IPS-15b (cell line): ENCODE data around the gene GLRX2.

ENCODE experiments used
- H3K27me3 ChIP-seq: one replicate; pipeline ENCODE4 v1.6.1; 2013; ENCODE audit warnings: low read length; ENCODE audit not compliant: control insufficient read depth, insufficient read depth
- H3K36me3 ChIP-seq: one replicate; pipeline ENCODE4 v1.6.1; 2013; ENCODE audit warnings: low read length; ENCODE audit not compliant: control insufficient read depth, insufficient read depth
- H3K4me1 ChIP-seq: one replicate; pipeline ENCODE4 v1.6.1; 2013; ENCODE audit warnings: mild to moderate bottlenecking, low read length; ENCODE audit not compliant: control insufficient read depth, insufficient read depth
- H3K4me3 ChIP-seq: one replicate; pipeline ENCODE4 v1.5.1; 2013; ENCODE audit warnings: low read depth, low read length
- H3K9ac ChIP-seq: one replicate; pipeline ENCODE4 v1.6.1; 2013; ENCODE audit warnings: low read depth, mild to moderate bottlenecking, low read length
- H3K9me3 ChIP-seq: one replicate; pipeline ENCODE4 v1.6.1; 2013; ENCODE audit warnings: mild to moderate bottlenecking, low read length; ENCODE audit not compliant: control insufficient read depth, insufficient read depth

Gene GLRX2

DNA sequence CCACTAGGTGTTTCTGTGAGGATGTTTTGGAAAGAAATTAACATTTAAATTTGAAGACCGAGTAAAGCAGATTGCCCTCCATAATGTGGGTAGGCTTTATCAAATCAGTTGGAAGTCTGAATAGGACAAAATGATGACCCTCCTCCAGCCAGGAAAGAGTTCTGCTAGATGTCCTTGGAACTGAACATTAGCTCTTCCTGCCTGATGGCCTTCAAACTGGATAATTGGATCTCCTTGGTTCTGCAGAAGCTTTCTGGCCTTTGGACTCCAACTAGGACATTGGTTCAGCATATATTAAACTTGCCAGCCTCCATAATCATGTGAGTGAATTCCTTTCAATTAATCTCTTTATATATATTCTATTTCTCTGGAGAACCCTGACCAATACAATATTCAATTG is 4.4 kb upstream of the GLRX2 start:
- H3K9ac ChIP-seq = no peak overlapping the region
- no peaks in the 10 kb centered on the region for H3K36me3 ChIP-seq
- H3K4me1 ChIP-seq = peaks cover 12% of the 10 kb centered on the region
- no peaks in the 10 kb centered on the region for H3K9me3 ChIP-seq
- no peaks in the 10 kb centered on the region for H3K27me3 ChIP-seq
- H3K4me3 ChIP-seq = no peak overlapping the region

GRCh38 chr1:193108471-193108870 is 3.3 kb upstream of the GLRX2 start:
- Histone ChIP-seq H3K27me3 (peaks cover 9% of the 10 kb centered on the region), H3K36me3 (no peaks in the 10 kb centered on the region), H3K4me1 (peaks cover 14% of the 10 kb centered on the region), H3K9me3 (no peaks in the 10 kb centered on the region), H3K4me3 (no peak overlapping the region), H3K9ac (no peak overlapping the region)

DNA sequence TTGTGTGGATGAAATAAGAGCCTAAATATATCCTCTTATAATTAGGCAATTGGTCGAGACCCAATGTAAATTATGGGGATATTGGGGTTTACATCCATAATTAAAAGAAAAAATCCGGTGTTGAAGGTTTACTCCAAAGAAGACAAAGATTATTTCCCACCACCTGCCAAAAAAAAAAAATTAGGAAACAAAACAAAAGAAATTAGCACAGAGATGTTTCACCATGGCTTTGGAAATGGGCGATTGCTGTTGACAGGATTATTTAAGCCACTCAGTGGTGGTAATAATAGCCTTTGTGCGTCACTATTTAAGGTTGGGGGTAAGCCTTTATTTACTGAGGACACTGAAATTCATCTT is 585 bp upstream of the GLRX2 start:
- Histone ChIP-seq H3K9me3 (no peaks in the 10 kb centered on the region), H3K27me3 (peaks cover 19% of the 10 kb centered on the region), H3K36me3 (no peaks in the 10 kb centered on the region), H3K4me1 (peaks cover 7% of the 10 kb centered on the region), H3K4me3 (peak overlapping the region; percentile 87), H3K9ac (peak overlapping the region; percentile 77)

DNA sequence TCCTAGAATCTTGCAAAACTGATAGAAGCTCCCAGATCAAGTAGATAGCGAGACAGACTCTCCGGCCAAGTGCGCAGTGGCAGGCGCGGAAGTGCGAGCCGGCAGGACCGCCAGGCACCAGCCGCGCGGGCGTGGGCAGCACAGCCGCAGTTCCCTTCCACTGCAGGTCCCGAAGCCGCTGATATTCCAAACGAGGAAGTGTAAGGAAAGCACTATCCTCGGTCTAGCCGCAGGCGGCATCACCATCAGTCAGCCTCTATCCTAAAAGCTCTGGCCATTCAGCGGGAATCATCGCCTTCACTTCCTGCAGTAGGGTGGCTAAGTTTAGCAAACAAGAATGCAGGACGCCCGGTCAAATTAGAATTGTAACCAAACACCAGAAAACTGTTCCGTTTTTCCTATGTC is 710 bp downstream of the GLRX2 start:
- Histone ChIP-seq H3K27me3 (peaks cover 19% of the 10 kb centered on the region), H3K36me3 (no peaks in the 10 kb centered on the region), H3K4me1 (peaks cover 7% of the 10 kb centered on the region), H3K9me3 (no peaks in the 10 kb centered on the region), H3K9ac (peak overlapping the region; percentile 38), H3K4me3 (peak overlapping the region; percentile 93)

DNA sequence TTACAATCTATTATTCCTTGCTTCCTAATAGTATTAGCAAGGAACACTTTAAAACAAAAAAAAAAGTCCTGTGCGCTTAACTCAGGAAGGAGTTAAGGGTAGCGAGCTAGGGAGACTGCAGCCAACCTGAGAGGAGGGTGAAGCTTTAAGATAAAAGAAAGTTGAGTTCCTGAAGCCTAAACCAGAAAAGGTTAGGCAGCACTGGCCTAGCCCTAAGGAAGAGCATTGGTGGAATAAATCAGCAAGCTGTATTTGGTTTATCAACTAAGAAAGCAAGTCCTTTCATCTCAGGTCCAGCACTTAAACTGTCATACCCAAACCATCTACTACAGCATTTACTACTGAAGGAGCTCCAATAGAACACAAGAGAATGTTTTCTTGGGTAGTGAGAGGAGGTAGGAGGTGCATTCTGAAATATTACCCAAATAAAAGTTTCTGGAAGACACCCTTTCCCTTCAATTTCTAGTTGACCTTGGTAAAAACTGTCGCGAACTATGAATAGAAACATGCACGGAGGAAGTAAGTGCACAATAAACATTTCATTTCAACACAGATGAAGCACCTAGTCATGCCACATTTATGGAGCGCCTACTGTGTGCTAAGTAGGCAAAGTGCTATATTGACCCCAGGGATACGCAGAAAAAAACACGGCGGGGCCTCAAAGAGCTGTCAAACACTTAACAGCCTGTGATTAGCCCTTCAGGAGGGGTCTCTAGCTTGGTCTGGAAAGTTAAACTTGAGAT is 1.3 kb downstream of the GLRX2 start:
- Histone ChIP-seq H3K9ac (no peak overlapping the region), H3K9me3 (no peaks in the 10 kb centered on the region), H3K27me3 (peaks cover 19% of the 10 kb centered on the region), H3K4me3 (peak overlapping the region; percentile 93), H3K4me1 (peaks cover 7% of the 10 kb centered on the region), H3K36me3 (no peaks in the 10 kb centered on the region)

DNA sequence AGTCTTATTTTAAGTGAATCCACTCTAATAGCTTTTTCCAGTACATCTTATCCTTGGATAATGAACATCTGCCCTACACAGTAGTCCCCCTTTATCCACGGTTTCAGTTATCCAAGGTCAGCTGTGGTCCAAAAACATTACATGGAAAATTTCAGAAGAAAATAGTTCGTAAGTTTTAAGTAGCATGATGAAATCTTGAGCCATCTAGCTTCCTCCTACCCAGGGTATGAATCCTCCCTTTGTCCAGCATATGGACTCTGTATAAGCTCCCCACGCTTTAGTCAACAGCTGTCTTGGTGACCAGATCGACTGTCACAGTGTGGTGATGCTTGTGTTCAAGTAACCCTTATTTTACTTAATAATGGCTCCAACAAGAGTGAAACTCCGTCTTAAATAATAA is 2.6 kb downstream of the GLRX2 start:
- Histone ChIP-seq H3K9ac (no peak overlapping the region), H3K27me3 (peaks cover 19% of the 10 kb centered on the region), H3K9me3 (no peaks in the 10 kb centered on the region), H3K4me1 (peaks cover 7% of the 10 kb centered on the region), H3K36me3 (no peaks in the 10 kb centered on the region), H3K4me3 (no peak overlapping the region)

DNA sequence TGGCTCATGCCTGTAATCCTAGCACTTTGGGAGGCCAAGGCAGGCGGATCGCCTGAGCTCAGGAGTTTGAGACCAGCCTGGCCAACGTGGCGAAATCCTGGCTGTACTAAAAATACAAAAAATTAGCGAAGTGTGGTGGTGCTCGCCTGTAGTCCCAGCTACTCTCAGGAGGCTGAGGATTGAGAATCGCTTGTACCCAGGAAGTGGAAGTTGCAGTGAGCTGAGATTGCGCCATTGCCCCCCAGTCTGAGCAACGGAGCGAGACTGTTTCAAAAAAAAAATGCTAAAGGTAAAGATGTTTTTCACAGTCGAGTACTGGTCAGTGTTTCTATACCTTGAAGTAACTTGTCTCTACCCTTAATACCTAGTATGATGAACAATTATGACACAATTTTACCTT is 11.1 kb downstream of the GLRX2 start:
- Histone ChIP-seq H3K4me1 (no peaks in the 10 kb centered on the region), H3K9me3 (no peaks in the 10 kb centered on the region), H3K9ac (no peak overlapping the region), H3K27me3 (no peaks in the 10 kb centered on the region), H3K4me3 (no peak overlapping the region), H3K36me3 (no peaks in the 10 kb centered on the region)

DNA sequence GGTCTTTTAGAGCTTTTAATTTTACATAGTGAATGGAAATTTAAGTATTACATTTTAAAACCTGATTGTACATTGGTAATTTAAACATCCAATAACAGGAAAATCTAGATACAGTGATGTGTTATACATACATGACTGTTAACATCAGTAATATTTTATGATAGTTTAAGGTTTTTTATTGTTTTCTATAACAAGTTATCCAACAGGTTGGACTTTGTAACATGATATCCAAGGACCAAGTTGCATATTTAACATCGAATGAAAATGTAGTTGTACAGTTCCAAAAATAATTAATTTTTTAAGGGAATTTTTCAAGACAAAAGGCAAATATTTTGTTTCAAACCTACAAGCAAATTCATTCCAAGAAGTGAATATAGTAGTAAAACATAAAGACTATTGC is 14.3 kb downstream of the GLRX2 start:
- Histone ChIP-seq H3K4me1 (no peaks in the 10 kb centered on the region), H3K9ac (no peak overlapping the region), H3K4me3 (no peak overlapping the region), H3K27me3 (no peaks in the 10 kb centered on the region), H3K9me3 (no peaks in the 10 kb centered on the region), H3K36me3 (no peaks in the 10 kb centered on the region)

GRCh38 chr1:193087893-193088292 is 17.3 kb downstream of the GLRX2 start:
- H3K27me3 ChIP-seq = no peaks in the 10 kb centered on the region
- H3K9ac ChIP-seq = no peak overlapping the region
- no peak overlapping the region for H3K4me3 ChIP-seq
- H3K36me3 ChIP-seq = peaks cover 9% of the 10 kb centered on the region
- no peaks in the 10 kb centered on the region for H3K4me1 ChIP-seq
- no peaks in the 10 kb centered on the region for H3K9me3 ChIP-seq

DNA sequence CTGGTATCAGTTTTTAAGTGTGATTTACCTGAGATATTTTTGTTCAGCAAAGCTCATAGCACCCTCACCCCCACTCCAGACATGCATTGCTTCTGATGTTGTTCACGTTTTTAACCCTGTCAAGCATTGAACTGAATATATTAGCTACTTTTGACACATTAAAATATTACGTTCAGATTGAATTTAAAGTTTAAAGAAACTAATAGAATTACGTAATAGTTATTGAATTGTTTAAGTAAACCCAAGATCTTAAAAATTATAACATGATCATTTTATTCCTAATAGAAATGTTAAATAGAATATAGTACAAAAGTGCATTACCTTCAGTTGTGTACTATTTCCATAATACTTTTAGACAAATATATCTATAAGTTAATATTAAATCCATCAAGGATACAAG is 18.9 kb downstream of the GLRX2 start:
- H3K4me1 ChIP-seq = no peaks in the 10 kb centered on the region
- no peaks in the 10 kb centered on the region for H3K27me3 ChIP-seq
- peaks cover 9% of the 10 kb centered on the region for H3K36me3 ChIP-seq
- H3K9ac ChIP-seq = no peak overlapping the region
- H3K4me3 ChIP-seq = no peak overlapping the region
- no peaks in the 10 kb centered on the region for H3K9me3 ChIP-seq

DNA sequence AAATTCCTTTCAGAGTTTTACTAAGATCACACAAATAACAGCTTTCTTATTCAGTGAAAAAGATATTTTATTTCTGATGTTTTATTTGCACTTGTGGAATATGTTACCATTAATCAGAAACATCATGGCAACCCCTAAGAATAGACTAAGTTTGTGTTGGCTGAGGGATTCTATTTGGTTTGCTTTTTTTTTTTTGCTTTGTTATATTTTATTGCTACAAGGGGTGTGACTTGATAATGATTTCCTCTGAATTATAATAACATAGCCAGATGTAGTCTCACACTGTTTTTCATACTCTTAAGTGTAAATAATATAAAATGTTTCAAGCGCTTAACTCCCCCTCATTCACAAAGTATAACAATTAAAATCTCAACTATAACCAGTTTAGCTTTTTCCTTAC is 20.0 kb downstream of the GLRX2 start:
- Histone ChIP-seq H3K4me3 (no peak overlapping the region), H3K36me3 (peaks cover 9% of the 10 kb centered on the region), H3K9me3 (no peaks in the 10 kb centered on the region), H3K9ac (no peak overlapping the region), H3K27me3 (no peaks in the 10 kb centered on the region), H3K4me1 (no peaks in the 10 kb centered on the region)

GRCh38 chr1:193083365-193084088 is 21.7 kb downstream of the GLRX2 start:
- Histone ChIP-seq H3K4me1 (no peaks in the 10 kb centered on the region), H3K9ac (no peak overlapping the region), H3K36me3 (peaks cover 9% of the 10 kb centered on the region), H3K27me3 (no peaks in the 10 kb centered on the region), H3K4me3 (no peak overlapping the region), H3K9me3 (no peaks in the 10 kb centered on the region)
